GM19452 (cell line): ENCODE results near the gene PNKD.
"Not testable (repeated sequence)": the region's sequence is repeated elsewhere in the genome, so short reads cannot be mapped to it uniquely, and the experiment has no call there.

ENCODE experiments used
- ATAC-seq: cut with Tn5 transposase; IDR thresholded peaks from one replicate; pipeline ENCODE4 v1.9.1; 2021; ENCODE audit not compliant: unreplicated experiment

The PNKD gene

GRCh38 chr2:218314764-218315163, 44.4 kb downstream of the PNKD start:
- not testable (repeated sequence) for ATAC-seq

GRCh38 chr2:218315397-218315796, 45.1 kb downstream of the PNKD start:
- no peak for ATAC-seq

GRCh38 chr2:218317303-218317630, 46.9 kb downstream of the PNKD start:
- no peak for ATAC-seq

GRCh38 chr2:218317835-218318234, 47.5 kb downstream of the PNKD start:
- no peak for ATAC-seq

- ATAC-seq: no peak
Measured at GRCh38 chr2:218318241-218318640, 47.9 kb downstream of the PNKD start.

- no peak for ATAC-seq
Measured at GRCh38 chr2:218319813-218320365, 49.6 kb downstream of the PNKD start.

GRCh38 chr2:218320704-218321336, 50.5 kb downstream of the PNKD start:
- ATAC-seq: no peak

GRCh38 chr2:218322768-218323525, 52.6 kb downstream of the PNKD start:
- peak; percentile 76 for ATAC-seq

- ATAC-seq: no peak
Measured at GRCh38 chr2:218323526-218324472, 53.5 kb downstream of the PNKD start.

GRCh38 chr2:218325566-218326160, 55.3 kb downstream of the PNKD start:
- no peak for ATAC-seq

- no peak for ATAC-seq
Measured at GRCh38 chr2:218326315-218326714, 56.0 kb downstream of the PNKD start.

- no peak for ATAC-seq
Measured at GRCh38 chr2:218327451-218328210, 57.3 kb downstream of the PNKD start.

GRCh38 chr2:218328294-218328693, 58.0 kb downstream of the PNKD start:
- no peak for ATAC-seq

GRCh38 chr2:218329027-218329825, 58.9 kb downstream of the PNKD start:
- peak; percentile 43 for ATAC-seq

GRCh38 chr2:218329826-218330593, 59.7 kb downstream of the PNKD start:
- ATAC-seq: peak; percentile 54

GRCh38 chr2:218331745-218332144, 61.4 kb downstream of the PNKD start:
- no peak for ATAC-seq

- no peak for ATAC-seq
Measured at GRCh38 chr2:218332288-218332687, 62.0 kb downstream of the PNKD start.

GRCh38 chr2:218332920-218333645, 62.8 kb downstream of the PNKD start:
- no peak for ATAC-seq
